Measurements from ENCODE around the gene PPARD.
"Not testable (repeated sequence)": the region's sequence is repeated elsewhere in the genome, so short reads cannot be mapped to it uniquely, and the experiment has no call there.

Gene PPARD

GRCh38 chr6:35342258-35343091 lies at the start of gene PPARD:
TSS of gene PPARD (plus strand) at chr6:35342558. CDS start at chr6:35411088, 68,530 bp downstream.
- DNase-seq, result peak; percentile 95

GRCh38 chr6:35293681-35294080 lies 48.7 kb upstream of the PPARD start:
- no peak for DNase-seq

GRCh38 chr6:35294308-35294945 lies 47.9 kb upstream of the PPARD start:
- peak; percentile 25 for DNase-seq

DNA sequence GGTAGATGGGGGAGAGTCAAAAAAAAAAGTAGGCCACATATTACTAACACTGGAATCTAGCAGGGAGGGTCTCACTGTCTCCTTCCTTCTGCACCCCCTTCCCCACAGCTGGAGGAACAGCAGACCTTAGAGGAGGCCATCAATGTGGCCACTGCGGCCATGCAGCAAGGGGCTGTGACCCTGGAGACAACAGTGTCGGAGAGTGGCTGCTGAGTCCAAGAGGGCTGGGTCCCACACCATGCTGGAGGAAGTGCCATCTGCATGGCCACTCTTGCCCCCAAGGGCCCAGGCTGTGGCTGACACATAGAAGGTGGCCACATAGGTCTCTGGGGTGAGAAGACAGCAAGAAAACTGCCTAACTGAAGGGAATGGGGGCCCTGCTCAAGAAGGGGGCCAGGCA lies 47.3 kb upstream of the PPARD start:
- no peak for DNase-seq

GRCh38 chr6:35295521-35296315 lies 46.6 kb upstream of the PPARD start:
- DNase-seq, result no peak

- DNase-seq, result no peak
Measured at GRCh38 chr6:35296931-35297600, 45.3 kb upstream of the PPARD start.

DNA sequence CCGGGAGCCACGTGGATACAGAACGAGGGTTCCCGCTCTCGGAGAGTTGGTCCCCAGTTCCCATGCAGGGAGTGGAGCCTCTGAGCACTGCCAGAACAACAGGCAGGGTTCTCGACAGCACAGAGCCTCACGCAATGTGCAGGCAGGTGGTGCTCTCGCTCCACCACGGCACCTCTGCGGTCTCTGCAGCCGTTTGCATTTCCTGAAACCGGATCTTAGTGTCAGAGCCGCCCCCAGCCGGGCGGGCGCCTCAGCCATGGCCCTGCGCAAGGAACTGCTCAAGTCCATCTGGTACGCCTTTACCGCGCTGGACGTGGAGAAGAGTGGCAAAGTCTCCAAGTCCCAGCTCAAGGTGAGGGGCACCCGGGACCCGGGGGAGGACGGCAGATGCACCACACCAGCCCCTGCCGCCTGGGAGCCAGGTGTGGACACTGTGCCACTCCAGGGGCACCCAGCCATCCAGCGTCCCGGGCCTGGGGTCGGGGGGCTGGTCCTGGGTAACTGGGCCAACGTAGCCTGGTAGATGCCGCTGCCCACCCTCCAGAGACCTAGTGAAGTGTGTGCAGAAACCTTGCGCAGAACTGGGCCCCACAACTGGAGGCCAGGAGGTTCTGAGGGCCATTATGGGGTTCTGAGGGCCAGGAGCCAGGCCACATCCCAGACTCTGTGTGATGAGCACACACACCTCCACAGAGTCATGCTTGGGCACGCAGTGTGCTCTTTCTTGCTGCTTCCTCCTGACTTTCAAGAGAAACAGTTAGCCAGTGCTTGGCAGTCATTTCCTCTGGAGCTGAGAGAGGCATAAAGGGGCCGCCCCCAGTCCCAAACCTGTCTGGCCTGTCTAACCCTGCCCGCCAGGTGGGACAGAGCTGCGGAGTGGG lies 44.5 kb upstream of the PPARD start, which contains the start of gene DEF6:
Gene DEF6 (plus strand): TSS at position 218 of the 881 bp plus-strand sequence. CDS start 39 bp downstream, at position 257.
- DNase-seq, result peak; percentile 86

- no peak for DNase-seq
Measured at GRCh38 chr6:35298625-35299140, 43.7 kb upstream of the PPARD start.

DNA sequence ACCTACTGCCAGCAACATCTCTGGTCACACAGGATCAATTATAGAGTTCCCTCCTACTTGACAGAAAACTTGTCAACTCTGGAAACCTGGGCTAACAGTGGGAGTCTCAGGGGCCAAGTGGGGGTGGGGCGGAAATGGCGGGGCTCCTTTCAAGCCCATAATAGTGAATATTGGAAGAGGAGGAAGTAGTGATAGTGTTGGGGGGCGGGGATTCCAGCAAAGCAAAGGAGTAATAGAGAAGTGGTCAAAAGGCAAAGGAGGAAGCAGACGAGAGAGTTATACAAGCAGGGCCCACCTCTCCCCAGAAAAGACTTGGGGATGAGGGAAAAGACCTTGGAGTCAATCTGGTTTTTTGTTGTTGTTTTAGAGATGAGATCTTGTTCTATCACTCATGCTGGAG lies 42.7 kb upstream of the PPARD start:
- no peak for DNase-seq

- DNase-seq, result no peak
Measured at GRCh38 chr6:35300848-35301247, 41.5 kb upstream of the PPARD start.

DNA sequence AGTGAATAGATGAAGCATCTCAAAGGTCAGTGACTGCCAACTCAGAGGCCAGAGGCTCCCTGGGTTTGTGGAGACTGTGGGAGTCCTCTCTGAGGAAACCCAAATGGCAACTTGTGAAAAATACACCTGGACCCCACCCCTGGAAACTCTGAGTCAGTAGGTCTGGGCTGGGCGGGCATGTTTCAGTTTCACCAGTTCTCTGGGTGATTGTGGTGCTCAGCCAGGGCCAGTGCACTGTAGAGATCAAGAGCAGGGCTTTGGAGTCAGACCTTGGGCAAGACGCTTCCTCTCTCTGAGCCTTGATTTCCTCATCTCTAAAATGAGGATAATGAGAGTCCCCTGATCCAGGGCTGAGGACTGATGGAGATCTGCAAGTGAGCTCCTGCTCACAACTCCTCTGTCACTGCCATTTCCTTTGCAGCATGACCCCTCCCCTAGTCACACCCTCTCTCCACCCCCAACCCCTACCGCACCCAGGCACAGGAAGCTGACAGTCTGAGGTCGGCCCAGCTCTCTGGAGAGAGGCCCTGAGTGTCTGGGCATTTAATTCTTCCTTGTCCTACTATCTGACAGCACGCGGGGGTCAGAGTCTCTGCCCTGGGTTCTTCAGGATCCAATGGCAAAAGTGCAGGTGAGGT lies 39.6 kb upstream of the PPARD start:
- peak; percentile 25 for DNase-seq

- DNase-seq, result no peak
Measured at GRCh38 chr6:35304299-35304698, 38.1 kb upstream of the PPARD start.

- no peak for DNase-seq
Measured at GRCh38 chr6:35305117-35305516, 37.2 kb upstream of the PPARD start.

- not testable (repeated sequence) for DNase-seq
Measured at GRCh38 chr6:35307138-35307537, 35.2 kb upstream of the PPARD start.

- not testable (repeated sequence) for DNase-seq
Measured at GRCh38 chr6:35308543-35308942, 33.8 kb upstream of the PPARD start.

- DNase-seq, result no peak
Measured at GRCh38 chr6:35309611-35310264, 32.6 kb upstream of the PPARD start.

DNA sequence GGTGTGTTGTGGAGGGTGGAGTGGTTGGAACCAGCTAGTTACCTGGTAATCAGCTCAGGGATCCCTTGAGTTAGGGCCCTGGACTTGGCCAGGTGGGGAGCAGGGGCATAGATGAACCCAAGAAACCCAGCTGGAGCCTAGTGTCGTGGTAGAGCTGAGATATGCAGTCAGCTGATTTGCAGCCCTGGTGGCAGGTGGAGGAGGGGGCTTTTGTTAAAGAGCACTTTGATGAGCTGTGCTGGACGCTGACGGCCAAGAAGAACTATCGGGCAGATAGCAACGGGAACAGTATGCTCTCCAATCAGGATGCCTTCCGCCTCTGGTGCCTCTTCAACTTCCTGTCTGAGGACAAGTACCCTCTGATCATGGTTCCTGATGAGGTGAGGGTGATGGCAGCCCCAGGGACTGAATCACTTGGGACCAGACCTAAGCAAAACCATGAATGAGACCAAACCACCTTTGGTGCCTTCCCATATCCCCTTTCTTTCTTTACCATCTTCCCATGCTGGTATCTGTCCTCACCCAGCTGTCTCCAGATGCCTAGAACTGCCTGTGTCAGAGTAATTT lies 32.0 kb upstream of the PPARD start:
- DNase-seq, result no peak

DNA sequence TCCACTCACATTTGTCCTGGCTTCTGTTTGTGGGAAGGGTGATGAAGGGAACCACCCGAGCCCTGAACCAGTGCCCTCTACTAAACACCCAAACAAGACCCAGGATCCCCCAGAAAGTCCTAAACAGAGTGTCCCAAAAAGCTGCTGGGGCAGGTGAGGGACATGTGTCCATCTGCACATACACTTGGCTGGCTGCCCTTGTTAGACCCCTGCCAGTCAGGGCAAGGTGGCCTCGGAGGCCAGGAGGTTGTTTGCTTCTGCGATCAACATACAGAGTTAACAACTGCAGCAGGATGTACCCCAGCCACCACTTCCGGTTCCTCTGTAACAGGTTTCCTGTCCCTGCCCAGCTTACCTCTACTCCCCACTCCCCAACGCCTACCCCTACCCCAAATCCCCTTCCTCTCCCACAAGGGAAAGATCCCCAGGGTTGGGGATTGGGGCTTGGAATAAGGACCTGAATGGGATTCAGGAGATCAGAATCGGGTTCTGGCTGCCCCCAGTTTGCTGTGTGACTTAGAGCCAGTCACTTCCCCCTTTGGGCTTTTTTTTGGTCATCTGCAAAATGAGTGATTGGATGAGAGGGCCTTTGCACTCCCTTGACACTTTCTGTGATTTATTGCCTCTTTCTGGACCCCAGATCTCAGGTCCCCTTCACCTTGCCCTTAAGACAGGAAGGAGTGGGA lies 30.8 kb upstream of the PPARD start:
- no peak for DNase-seq

GRCh38 chr6:35312076-35312800 lies 30.1 kb upstream of the PPARD start:
- DNase-seq, result no peak

Data from fibroblast of upper back skin (primary cell).